SIG-M5 treated with dmso at 0.1 percent for 504 hours (cell line): ENCODE results near the gene DPY19L2.
"Not testable (repeated sequence)": the region's sequence is repeated elsewhere in the genome, so short reads cannot be mapped to it uniquely, and the experiment has no call there.

Experiments
- DNase-seq: peaks from one replicate; lab custom pipeline; 2025; ENCODE audit not compliant: unreplicated experiment; lab: John Stamatoyannopoulos, UW

Gene DPY19L2

DNA sequence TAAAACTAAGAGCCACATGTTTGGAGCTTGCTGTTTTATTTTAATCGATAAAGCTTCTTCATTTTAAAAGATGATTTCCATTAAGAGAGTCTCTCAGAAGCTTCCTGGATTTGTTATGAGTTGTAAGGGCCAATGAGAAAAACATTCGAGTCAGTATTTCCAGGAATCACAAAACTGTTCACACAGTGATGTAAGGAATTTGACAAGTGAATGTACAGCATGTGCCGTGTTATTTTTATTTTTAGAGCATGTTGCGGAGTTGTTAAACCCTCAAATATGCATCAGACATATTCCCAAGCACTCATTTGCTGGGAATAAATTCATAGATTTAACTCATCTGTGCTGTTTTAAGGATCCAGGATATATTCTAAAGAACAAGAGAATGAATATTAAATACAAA, 129.6 kb downstream of the DPY19L2 start:
- DNase-seq = not testable (repeated sequence)

DNA sequence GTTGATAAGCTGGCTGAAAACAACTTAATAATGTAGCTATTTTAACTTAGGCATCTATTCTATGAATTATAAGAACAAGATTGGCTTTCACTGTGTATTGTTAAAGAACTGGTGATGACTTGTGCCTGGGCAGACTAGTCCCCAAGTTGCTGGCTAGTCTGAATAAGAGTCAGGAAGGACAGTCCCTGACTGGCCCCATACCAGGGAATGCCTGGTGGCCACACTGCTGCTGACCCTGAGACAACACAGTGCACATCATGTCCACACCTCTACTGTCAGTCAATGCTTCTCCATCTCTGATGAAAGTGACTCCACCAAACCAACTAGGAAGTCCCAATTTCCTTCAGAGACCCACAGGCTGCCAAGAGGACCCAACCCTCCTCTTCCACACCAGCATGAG, 130.5 kb downstream of the DPY19L2 start:
- DNase-seq = not testable (repeated sequence)

DNA sequence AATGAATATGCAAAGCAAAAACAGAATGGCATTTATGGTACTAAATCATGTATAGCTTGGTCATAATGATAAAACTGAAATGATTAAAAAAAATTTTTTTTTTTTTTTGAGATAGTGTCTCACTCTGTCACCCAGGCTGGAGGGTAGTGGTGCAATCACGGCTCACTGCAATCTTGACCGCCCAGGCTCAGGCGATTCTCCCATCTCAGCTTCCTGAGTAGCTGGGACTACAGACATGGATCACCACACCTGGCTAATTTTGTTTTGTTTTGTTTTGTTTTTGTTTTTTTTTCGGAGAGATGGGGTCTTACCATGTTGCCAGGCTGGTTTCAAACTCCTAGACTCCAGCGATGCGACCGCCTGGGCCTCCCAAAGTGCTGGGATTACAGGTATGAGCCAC, 138.7 kb downstream of the DPY19L2 start:
- not testable (repeated sequence) for DNase-seq

DNA sequence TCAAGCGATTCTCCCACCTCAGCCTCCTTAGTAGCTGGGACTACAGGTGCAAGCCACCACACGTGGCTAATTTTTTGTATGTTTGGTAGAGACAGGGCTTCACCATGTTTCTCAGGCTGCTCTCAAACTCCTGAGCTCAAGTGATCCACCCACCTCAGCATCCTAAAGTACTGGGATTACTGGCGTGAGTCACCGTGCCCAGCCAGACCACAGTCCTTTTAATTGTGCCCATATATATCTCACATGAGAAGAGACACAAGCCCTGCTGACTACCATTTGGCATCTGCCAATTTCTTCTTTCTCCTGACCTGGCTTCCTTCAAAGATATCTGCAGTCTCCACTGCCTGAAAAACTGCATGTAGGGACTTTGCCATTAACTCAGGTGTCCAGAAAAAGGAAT, 142.5 kb downstream of the DPY19L2 start:
- DNase-seq = no peak

DNA sequence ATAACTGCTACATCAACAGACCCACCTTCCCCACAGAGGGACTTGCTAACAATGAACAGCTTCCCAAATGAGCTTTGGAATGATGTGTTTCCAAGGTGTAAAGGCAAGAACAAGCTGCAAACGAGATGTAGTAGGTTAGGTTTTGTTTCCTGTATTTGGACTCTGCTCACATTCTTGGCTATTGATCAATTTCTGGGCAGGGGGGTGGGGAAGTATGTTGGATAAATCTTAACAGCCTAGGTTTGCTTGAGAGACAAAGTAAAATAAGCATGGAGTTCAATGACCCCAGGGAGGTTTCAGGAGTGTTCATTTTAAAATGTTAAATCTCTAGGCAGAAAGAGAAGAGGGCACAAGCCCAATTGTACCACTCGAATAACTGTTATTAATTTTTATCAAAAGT, 146.6 kb downstream of the DPY19L2 start:
- no peak for DNase-seq
